ENCODE data around the gene C3orf85. TPM values are rescaled to one million over a fixed set of nuclear protein-coding genes. Genes with fewer than 3 reads are reported as not detected.
"Not testable (repeated sequence)": the region's sequence is repeated elsewhere in the genome, so short reads cannot be mapped to it uniquely, and the experiment has no call there.

Gene C3orf85
- total RNA-seq, 4 donors from 2014 or later: not detected

DNA sequence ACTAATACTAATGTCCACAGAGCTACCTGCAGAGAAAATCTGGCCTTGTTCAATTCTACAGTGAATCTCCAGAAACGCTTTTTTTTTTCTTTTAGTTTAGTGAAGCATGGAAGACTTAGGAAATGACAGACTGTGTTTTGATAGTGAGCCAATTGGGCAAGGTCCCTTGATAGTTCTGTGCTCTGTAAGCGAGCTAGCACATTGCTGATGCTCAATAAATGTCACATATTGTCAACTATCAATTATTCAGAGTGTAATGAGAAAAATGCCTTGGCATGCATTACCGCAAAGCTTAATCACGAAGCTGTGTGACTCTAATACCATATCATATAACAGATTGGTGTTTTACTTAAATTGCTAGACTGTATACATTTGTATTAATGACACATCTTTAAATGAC is 5.2 kb upstream of the C3orf85 start:
- DNase-seq: no peak
- no peaks in the 10 kb centered on the region for H3K4me1 ChIP-seq
- no peaks in the 10 kb centered on the region for H3K27me3 ChIP-seq
- H3K9me3 ChIP-seq: no peaks in the 10 kb centered on the region
- H3K27ac ChIP-seq: no peak overlapping the region
- H3K36me3 ChIP-seq: no peaks in the 10 kb centered on the region
- intact Hi-C loops (cut with DNase I; ENCODE audit: low total_unique reads): no loop called here
- H3K4me3 ChIP-seq: no peak overlapping the region
- no peak for TF ChIP-seq POLR2A (IDR thresholded peaks at IDR 0.05)
- TF ChIP-seq, protein P1, sequence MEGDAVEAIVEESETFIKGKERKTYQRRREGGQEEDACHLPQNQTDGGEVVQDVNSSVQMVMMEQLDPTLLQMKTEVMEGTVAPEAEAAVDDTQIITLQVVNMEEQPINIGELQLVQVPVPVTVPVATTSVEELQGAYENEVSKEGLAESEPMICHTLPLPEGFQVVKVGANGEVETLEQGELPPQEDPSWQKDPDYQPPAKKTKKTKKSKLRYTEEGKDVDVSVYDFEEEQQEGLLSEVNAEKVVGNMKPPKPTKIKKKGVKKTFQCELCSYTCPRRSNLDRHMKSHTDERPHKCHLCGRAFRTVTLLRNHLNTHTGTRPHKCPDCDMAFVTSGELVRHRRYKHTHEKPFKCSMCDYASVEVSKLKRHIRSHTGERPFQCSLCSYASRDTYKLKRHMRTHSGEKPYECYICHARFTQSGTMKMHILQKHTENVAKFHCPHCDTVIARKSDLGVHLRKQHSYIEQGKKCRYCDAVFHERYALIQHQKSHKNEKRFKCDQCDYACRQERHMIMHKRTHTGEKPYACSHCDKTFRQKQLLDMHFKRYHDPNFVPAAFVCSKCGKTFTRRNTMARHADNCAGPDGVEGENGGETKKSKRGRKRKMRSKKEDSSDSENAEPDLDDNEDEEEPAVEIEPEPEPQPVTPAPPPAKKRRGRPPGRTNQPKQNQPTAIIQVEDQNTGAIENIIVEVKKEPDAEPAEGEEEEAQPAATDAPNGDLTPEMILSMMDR (IDR thresholded peaks at IDR 0.05): no peak

DNA sequence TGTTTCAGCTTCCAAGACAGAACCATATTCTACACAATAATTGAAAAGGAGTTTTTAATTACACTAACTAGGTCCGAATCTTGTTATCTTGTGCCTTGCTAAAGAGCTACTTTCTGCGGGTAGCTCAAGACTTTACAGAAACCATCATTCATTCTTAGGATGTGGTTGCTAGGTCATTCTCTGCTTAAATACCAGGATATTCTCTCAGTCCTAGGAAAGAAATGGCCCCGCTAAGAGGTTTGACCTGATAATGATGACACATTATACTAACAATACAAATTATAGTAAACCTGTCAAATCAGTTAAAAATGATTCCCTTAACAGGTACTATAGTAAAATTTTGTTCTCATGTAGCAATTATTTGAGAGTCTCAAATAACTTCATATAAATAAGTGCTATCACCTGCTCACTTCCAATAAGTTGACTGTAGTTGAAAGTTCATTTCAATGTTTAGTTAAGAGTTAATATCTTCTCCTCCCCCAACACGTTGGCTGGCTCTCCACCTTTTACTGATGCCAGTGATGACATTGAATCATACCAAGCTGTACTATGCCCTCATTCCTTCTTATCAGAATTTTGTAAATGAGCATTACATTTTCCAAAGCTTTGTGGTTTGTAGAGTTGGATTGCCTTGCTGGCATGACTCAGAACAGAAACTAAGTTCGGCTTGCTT is 3.6 kb upstream of the C3orf85 start:
- Histone ChIP-seq H3K9me3 (no peaks in the 10 kb centered on the region), H3K4me3 (no peak overlapping the region), H3K27ac (no peak overlapping the region), H3K4me1 (no peaks in the 10 kb centered on the region), H3K36me3 (no peaks in the 10 kb centered on the region), H3K27me3 (no peaks in the 10 kb centered on the region)
- intact Hi-C loops (cut with DNase I; ENCODE audit: low total_unique reads): no loop called here
- TF ChIP-seq, protein P1 (IDR thresholded peaks at IDR 0.05): no peak
- TF ChIP-seq POLR2A (IDR thresholded peaks at IDR 0.05): no peak
- DNase-seq: no peak

DNA sequence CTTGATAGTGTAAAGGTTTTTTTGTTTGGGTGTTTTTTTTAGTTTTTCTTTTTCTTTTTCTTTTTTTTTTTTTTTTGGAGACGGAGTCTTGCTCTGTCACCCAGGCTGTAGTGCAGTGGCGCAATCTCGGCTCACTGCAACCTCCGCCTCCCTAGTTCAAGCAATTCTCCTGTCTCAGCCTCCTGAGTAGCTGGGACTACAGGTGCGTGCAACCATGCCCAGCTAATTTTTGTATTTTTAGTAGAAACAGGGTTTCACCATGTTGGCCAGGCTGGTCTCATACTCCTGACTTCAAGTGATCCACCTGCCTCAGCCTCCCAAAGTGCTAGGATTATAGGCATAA is 3.1 kb upstream of the C3orf85 start:
- intact Hi-C loops (cut with DNase I; ENCODE audit: low total_unique reads); H3K36me3 ChIP-seq; H3K4me3 ChIP-seq; H3K9me3 ChIP-seq; H3K27ac ChIP-seq; H3K4me1 ChIP-seq; H3K27me3 ChIP-seq; DNase-seq: not testable (repeated sequence)

DNA sequence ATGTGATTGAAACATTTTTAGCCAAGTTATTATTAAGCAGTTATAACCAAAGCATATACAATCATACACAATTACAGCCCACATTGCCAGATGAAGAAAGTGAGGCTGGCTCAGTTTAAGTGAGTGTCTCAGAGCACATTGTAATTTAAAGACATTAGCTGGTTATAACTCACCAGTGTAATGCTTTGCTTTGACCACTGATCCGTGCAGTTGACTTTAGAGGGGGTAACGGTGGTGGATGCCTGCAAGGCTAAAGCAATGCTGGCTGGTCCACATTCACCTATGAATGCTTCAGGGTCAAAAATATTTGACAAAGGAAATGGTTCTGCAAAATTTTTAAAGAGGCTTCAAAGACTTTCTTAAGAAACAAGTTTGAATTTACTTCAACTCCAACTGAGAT is 1.2 kb downstream of the C3orf85 start:
- no peak overlapping the region for H3K4me3 ChIP-seq
- intact Hi-C loops (cut with DNase I; ENCODE audit: low total_unique reads): no loop called here
- no peaks in the 10 kb centered on the region for H3K36me3 ChIP-seq
- DNase-seq: no peak
- H3K9me3 ChIP-seq: no peaks in the 10 kb centered on the region
- H3K4me1 ChIP-seq: no peaks in the 10 kb centered on the region
- no peaks in the 10 kb centered on the region for H3K27me3 ChIP-seq
- H3K27ac ChIP-seq: no peak overlapping the region
- TF ChIP-seq, protein P1 (IDR thresholded peaks at IDR 0.05): no peak
- TF ChIP-seq POLR2A (IDR thresholded peaks at IDR 0.05): no peak

DNA sequence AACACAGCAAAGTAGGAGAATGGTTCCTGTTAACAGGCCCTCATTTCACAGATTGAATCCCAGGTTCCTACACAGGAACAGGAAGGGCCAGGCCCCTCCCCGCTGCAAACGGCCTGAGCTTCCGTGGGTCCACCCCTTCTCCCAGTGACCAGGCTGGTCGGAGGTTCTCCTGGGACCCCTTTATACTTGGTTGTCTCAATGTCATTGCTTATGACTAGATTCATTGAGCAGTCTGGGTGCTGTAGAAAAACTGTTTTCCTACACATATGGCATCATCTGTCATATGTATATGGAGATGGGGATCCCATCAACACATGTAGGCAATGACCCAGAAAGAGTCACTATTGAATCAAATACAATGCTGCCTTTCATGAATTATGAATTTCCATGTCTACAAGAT is 3.8 kb downstream of the C3orf85 start:
- H3K27me3 ChIP-seq: no peaks in the 10 kb centered on the region
- H3K4me3 ChIP-seq: no peak overlapping the region
- no peaks in the 10 kb centered on the region for H3K9me3 ChIP-seq
- no peaks in the 10 kb centered on the region for H3K36me3 ChIP-seq
- no peak for TF ChIP-seq POLR2A (IDR thresholded peaks at IDR 0.05)
- TF ChIP-seq, protein P1 (IDR thresholded peaks at IDR 0.05): no peak
- H3K27ac ChIP-seq: no peak overlapping the region
- H3K4me1 ChIP-seq: no peaks in the 10 kb centered on the region
- intact Hi-C loops (cut with DNase I; ENCODE audit: low total_unique reads): no loop called here
- DNase-seq: no peak

DNA sequence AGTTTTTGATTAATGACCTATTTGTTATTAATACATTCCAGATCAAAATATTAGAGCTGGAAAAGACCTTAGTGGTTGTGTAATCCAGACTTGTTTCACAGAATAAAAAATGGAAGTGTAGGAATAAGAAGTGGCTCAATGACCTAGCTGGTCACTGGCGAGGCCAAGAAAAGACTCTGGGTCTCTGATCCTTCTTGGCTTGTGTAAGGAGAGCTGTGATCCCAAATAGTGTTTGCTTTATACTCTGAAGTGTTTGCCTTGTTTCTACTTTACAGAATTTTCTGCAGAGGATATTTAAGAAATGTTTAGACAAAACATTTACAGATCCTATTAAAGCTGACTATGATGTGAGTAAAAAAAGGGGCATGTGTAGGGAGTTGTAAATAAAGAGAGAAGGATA is 7.1 kb downstream of the C3orf85 start:
- intact Hi-C loops (cut with DNase I; ENCODE audit: low total_unique reads): no loop called here
- DNase-seq: no peak
- H3K27me3 ChIP-seq: no peaks in the 10 kb centered on the region
- no peaks in the 10 kb centered on the region for H3K4me1 ChIP-seq
- H3K4me3 ChIP-seq: no peak overlapping the region
- no peaks in the 10 kb centered on the region for H3K36me3 ChIP-seq
- H3K27ac ChIP-seq: no peak overlapping the region
- TF ChIP-seq POLR2A (IDR thresholded peaks at IDR 0.05): no peak
- TF ChIP-seq, protein P1 (IDR thresholded peaks at IDR 0.05): no peak
- H3K9me3 ChIP-seq: no peaks in the 10 kb centered on the region

All from uterus (tissue), 4 donors.